Activated B cell treated with CpG ODN at 0.5 μM for 24 hours (primary cell): ENCODE measurements around the gene FBXL7. TPM values are rescaled to one million over a fixed set of nuclear protein-coding genes. Genes with fewer than 3 reads are reported as not detected.

Source experiments
- ATAC-seq: fragments of 200-7000 bp; cut with Tn5 transposase; one replicate; pipeline ENCODE4 v1.10.0; 2021; ENCODE audit warnings: low read depth, mild to moderate bottlenecking, moderate library complexity
- CTCF ChIA-PET: fragments of 350-600 bp; sonication (Branson Sonifier 250); formaldehyde crosslinking; loops from one replicate; lab custom pipeline; 2021; ENCODE audit warnings: antibody characterized with exemption; lab: Charles Lee
- POLR2A ChIA-PET: fragments of 350-600 bp; sonication (Branson Sonifier 250); formaldehyde crosslinking; loops from one replicate; lab custom pipeline; 2021; ENCODE audit warnings: antibody characterized with exemption; lab: Charles Lee
- DNase-seq: peaks from one replicate; pipeline ENCODE4 v3.0.0; 2022
- H3K27ac Mint-ChIP-seq: one replicate; pipeline ENCODE4 v1.8.0; 2020; ENCODE audit warnings: mixed read lengths
- H3K27me3 Mint-ChIP-seq: one replicate; pipeline ENCODE4 v1.8.0; 2021; ENCODE audit warnings: mixed read lengths
- H3K36me3 Mint-ChIP-seq: one replicate; pipeline ENCODE4 v1.8.0; 2021; ENCODE audit warnings: low read depth, mixed read lengths
- H3K4me1 Mint-ChIP-seq: one replicate; pipeline ENCODE4 v1.8.0; 2021; ENCODE audit warnings: mixed read lengths
- H3K4me3 Mint-ChIP-seq: one replicate; pipeline ENCODE4 v1.8.0; 2020; ENCODE audit warnings: mild to moderate bottlenecking, mixed read lengths
- H3K9me3 Mint-ChIP-seq: one replicate; pipeline ENCODE4 v1.8.0; 2020; ENCODE audit warnings: mixed read lengths
- intact Hi-C: fragments of 100-400 bp; cut with micrococcal nuclease; formaldehyde crosslinking; loops from one replicate; pipeline ENCODE4 v1.15.1; 2024
- total RNA-seq: library from RNA; stranded (reverse); gene quantifications from 2 replicates; pipeline ENCODE4 v1.2.3, GENCODE V29; 2022
- TF ChIP-seq, protein P1 (sequence below): fragments of 200-600 bp; IDR thresholded peaks from one replicate; pipeline ENCODE4 v1.8.0; 2022; ENCODE audit warnings: antibody characterized with exemption, mild to moderate bottlenecking

Gene FBXL7
- total RNA-seq, 1 donor from 2014 or later = not detected

GRCh38 chr5:15510831-15511230 lies 10.9 kb downstream of the FBXL7 start:
- TF ChIP-seq, protein P1, sequence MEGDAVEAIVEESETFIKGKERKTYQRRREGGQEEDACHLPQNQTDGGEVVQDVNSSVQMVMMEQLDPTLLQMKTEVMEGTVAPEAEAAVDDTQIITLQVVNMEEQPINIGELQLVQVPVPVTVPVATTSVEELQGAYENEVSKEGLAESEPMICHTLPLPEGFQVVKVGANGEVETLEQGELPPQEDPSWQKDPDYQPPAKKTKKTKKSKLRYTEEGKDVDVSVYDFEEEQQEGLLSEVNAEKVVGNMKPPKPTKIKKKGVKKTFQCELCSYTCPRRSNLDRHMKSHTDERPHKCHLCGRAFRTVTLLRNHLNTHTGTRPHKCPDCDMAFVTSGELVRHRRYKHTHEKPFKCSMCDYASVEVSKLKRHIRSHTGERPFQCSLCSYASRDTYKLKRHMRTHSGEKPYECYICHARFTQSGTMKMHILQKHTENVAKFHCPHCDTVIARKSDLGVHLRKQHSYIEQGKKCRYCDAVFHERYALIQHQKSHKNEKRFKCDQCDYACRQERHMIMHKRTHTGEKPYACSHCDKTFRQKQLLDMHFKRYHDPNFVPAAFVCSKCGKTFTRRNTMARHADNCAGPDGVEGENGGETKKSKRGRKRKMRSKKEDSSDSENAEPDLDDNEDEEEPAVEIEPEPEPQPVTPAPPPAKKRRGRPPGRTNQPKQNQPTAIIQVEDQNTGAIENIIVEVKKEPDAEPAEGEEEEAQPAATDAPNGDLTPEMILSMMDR = no peak
- intact Hi-C loops = no loop called here
- ChIA-PET CTCF (no interaction called here), POLR2A (no interaction called here)
- Mint-ChIP-seq H3K27me3 (no peaks in the 10 kb centered on the region), H3K4me3 (no peak overlapping the region), H3K9me3 (no peaks in the 10 kb centered on the region), H3K27ac (no peak overlapping the region), H3K36me3 (no peaks in the 10 kb centered on the region), H3K4me1 (no peaks in the 10 kb centered on the region)
- no peak for ATAC-seq
- DNase-seq = no peak

- ATAC-seq (no peak), DNase-seq (no peak)
- Mint-ChIP-seq H3K27ac (no peak overlapping the region), H3K4me3 (no peak overlapping the region), H3K9me3 (no peaks in the 10 kb centered on the region), H3K27me3 (no peaks in the 10 kb centered on the region), H3K36me3 (no peaks in the 10 kb centered on the region), H3K4me1 (no peaks in the 10 kb centered on the region)
- ChIA-PET CTCF (no interaction called here), POLR2A (no interaction called here)
- TF ChIP-seq, protein P1 = no peak
- intact Hi-C loops = no loop called here
Observed at GRCh38 chr5:15513431-15513830, 13.5 kb downstream of the FBXL7 start.

DNA sequence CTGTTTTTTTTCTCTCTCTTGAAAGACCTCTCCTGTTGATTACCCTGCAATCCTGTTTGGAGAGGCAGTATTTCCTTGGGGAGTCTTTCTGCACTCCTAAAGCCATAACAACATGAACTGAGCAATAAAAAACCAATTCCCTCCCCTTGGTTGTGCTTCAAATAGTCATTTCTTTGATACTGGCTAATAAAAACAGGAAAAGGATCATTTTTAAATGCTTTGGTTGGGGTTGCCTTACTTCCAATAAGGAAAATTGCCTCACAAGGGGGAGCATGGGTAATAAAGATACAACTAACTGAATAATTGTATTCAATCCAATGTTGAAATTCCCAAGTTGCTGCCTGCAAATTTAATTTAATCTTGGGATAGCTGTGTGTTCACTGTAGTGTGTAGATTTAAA lies 13.9 kb downstream of the FBXL7 start:
- ChIA-PET CTCF (no interaction called here), POLR2A (no interaction called here)
- TF ChIP-seq, protein P1 = no peak
- no peaks in the 10 kb centered on the region for H3K27me3 Mint-ChIP-seq
- DNase-seq (no peak), ATAC-seq (no peak)
- no peaks in the 10 kb centered on the region for H3K36me3 Mint-ChIP-seq
- H3K9me3 Mint-ChIP-seq = no peaks in the 10 kb centered on the region
- H3K4me3 Mint-ChIP-seq = no peak overlapping the region
- intact Hi-C loops = no loop called here
- no peaks in the 10 kb centered on the region for H3K4me1 Mint-ChIP-seq
- H3K27ac Mint-ChIP-seq = no peak overlapping the region

DNA sequence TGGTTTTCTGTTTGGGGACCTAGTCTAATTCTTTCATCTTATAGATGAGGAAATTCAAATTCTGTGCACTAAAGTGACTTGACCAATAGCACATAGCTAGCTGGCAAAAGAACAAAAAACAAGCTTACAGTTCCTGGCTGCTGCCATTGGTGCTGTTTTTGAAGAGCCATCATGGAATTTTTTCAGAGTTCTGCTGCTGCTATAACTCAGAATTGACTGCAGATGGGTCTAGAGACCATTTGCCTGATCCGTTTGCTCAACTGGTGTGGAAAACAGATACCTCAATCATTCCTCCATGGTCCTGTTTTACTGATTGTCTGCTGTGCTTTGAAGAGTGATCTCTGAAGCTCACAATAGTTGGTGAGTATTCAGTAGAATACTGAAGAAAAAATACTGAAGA lies 15.2 kb downstream of the FBXL7 start:
- Mint-ChIP-seq H3K27me3 (no peaks in the 10 kb centered on the region), H3K9me3 (no peaks in the 10 kb centered on the region), H3K36me3 (no peaks in the 10 kb centered on the region), H3K4me3 (no peak overlapping the region), H3K4me1 (no peaks in the 10 kb centered on the region), H3K27ac (no peak overlapping the region)
- CTCF ChIA-PET = no interaction called here
- TF ChIP-seq, protein P1 = no peak
- intact Hi-C loops = no loop called here
- ATAC-seq (no peak), DNase-seq (no peak)
- POLR2A ChIA-PET = no interaction called here

- DNase-seq (no peak), ATAC-seq (no peak)
- ChIA-PET CTCF (no interaction called here), POLR2A (no interaction called here)
- TF ChIP-seq, protein P1 = no peak
- no peaks in the 10 kb centered on the region for H3K27me3 Mint-ChIP-seq
- intact Hi-C loops = no loop called here
- H3K27ac Mint-ChIP-seq = no peak overlapping the region
- no peak overlapping the region for H3K4me3 Mint-ChIP-seq
- no peaks in the 10 kb centered on the region for H3K9me3 Mint-ChIP-seq
- H3K36me3 Mint-ChIP-seq = no peaks in the 10 kb centered on the region
- no peaks in the 10 kb centered on the region for H3K4me1 Mint-ChIP-seq
Observed at GRCh38 chr5:15516486-15516885, 16.5 kb downstream of the FBXL7 start.
